Measurements from ENCODE around the gene CSF3.

Gene CSF3

GRCh38 chr17:40015005-40015997 lies at the start of gene CSF3:
TSS of gene CSF3 (plus strand) at chr17:40015440. CDS start at chr17:40015475, 35 bp downstream.
- peak; percentile 66 for DNase-seq

- no peak for DNase-seq
These were observed 48.5 kb upstream of the CSF3 start for GRCh38 chr17:39966771-39967170.

- no peak for DNase-seq
These were observed 46.5 kb upstream of the CSF3 start for GRCh38 chr17:39968761-39969160.

GRCh38 chr17:39969375-39969774 lies 45.9 kb upstream of the CSF3 start:
- no peak for DNase-seq

GRCh38 chr17:39970157-39970692 lies 45.0 kb upstream of the CSF3 start:
- DNase-seq = no peak

- DNase-seq = no peak
These were observed 44.1 kb upstream of the CSF3 start for GRCh38 chr17:39971076-39971603.

GRCh38 chr17:39972271-39972670 lies 43.0 kb upstream of the CSF3 start:
- DNase-seq = no peak

- no peak for DNase-seq
These were observed 41.7 kb upstream of the CSF3 start for GRCh38 chr17:39973496-39973895.

- no peak for DNase-seq
These were observed 40.8 kb upstream of the CSF3 start for GRCh38 chr17:39974433-39974832.

- no peak for DNase-seq
These were observed 39.4 kb upstream of the CSF3 start for GRCh38 chr17:39975801-39976200.

GRCh38 chr17:39979016-39979670 lies 36.1 kb upstream of the CSF3 start:
- no peak for DNase-seq

- DNase-seq = peak; percentile 60
These were observed 35.3 kb upstream of the CSF3 start for GRCh38 chr17:39979893-39980350.

GRCh38 chr17:39980351-39981206 lies 34.7 kb upstream of the CSF3 start, which contains the start of gene PSMD3:
TSS of gene PSMD3 (plus strand) at chr17:39980807. CDS start at chr17:39980971, 164 bp downstream.
- DNase-seq = peak; percentile 99

- DNase-seq = peak; percentile 30
These were observed 34.0 kb upstream of the CSF3 start for GRCh38 chr17:39981207-39981741.

- DNase-seq = no peak
These were observed 33.4 kb upstream of the CSF3 start for GRCh38 chr17:39981766-39982375.

GRCh38 chr17:39988206-39988810 lies 26.9 kb upstream of the CSF3 start:
- DNase-seq = no peak

- DNase-seq = no peak
These were observed 20.8 kb upstream of the CSF3 start for GRCh38 chr17:39994448-39994847.

GRCh38 chr17:39995438-39995837 lies 19.8 kb upstream of the CSF3 start:
- no peak for DNase-seq

- no peak for DNase-seq
These were observed 19.1 kb upstream of the CSF3 start for GRCh38 chr17:39996162-39996561.

GRCh38 chr17:39996800-39997199 lies 18.4 kb upstream of the CSF3 start:
- no peak for DNase-seq

GRCh38 chr17:39997543-39997942 lies 17.7 kb upstream of the CSF3 start:
- DNase-seq = no peak
